ENCODE data around the gene BDNF. TPM values are rescaled to one million over a fixed set of nuclear protein-coding genes. Genes with fewer than 3 reads are reported as not detected.
"Not testable (repeated sequence)": the region's sequence is repeated elsewhere in the genome, so short reads cannot be mapped to it uniquely, and the experiment has no call there.

Gene BDNF
- total RNA-seq, 1 experiment from 2014 or later, result 2.8 TPM

- DNase-seq (ENCODE audit: low read depth), result not testable (repeated sequence)
These were observed 34.6 kb downstream of the BDNF start for GRCh38 chr11:27665508-27666101.

- no peak for DNase-seq (ENCODE audit: low read depth)
These were observed 36.9 kb downstream of the BDNF start for GRCh38 chr11:27663326-27663725.

GRCh38 chr11:27660171-27660570 lies 40.1 kb downstream of the BDNF start:
- DNase-seq (ENCODE audit: low read depth), result no peak

GRCh38 chr11:27658535-27659236 lies 41.6 kb downstream of the BDNF start:
- no peak for DNase-seq (ENCODE audit: low read depth)

GRCh38 chr11:27656806-27657483 lies 43.3 kb downstream of the BDNF start:
- no peak for DNase-seq (ENCODE audit: low read depth)

- DNase-seq (ENCODE audit: low read depth), result no peak
These were observed 43.9 kb downstream of the BDNF start for GRCh38 chr11:27656320-27656719.

GRCh38 chr11:27653990-27654758 lies 46.1 kb downstream of the BDNF start:
- DNase-seq (ENCODE audit: low read depth), result no peak

- DNase-seq (ENCODE audit: low read depth), result no peak
These were observed 48.5 kb downstream of the BDNF start for GRCh38 chr11:27651711-27652110.

GRCh38 chr11:27650988-27651387 lies 49.3 kb downstream of the BDNF start:
- no peak for DNase-seq (ENCODE audit: low read depth)

- no peak for DNase-seq (ENCODE audit: low read depth)
These were observed 50.5 kb downstream of the BDNF start for GRCh38 chr11:27649800-27650199.

- no peak for DNase-seq (ENCODE audit: low read depth)
These were observed 51.4 kb downstream of the BDNF start for GRCh38 chr11:27648840-27649239.

- no peak for DNase-seq (ENCODE audit: low read depth)
These were observed 54.0 kb downstream of the BDNF start for GRCh38 chr11:27646051-27646818.

GRCh38 chr11:27642954-27643353 lies 57.3 kb downstream of the BDNF start:
- no peak for DNase-seq (ENCODE audit: low read depth)

GRCh38 chr11:27640954-27641353 lies 59.3 kb downstream of the BDNF start:
- no peak for DNase-seq (ENCODE audit: low read depth)

- DNase-seq (ENCODE audit: low read depth), result no peak
These were observed 64.7 kb downstream of the BDNF start for GRCh38 chr11:27635567-27636037.

- not testable (repeated sequence) for DNase-seq (ENCODE audit: low read depth)
These were observed 65.5 kb downstream of the BDNF start for GRCh38 chr11:27634776-27635175.

GRCh38 chr11:27634282-27634681 lies 66.0 kb downstream of the BDNF start:
- DNase-seq (ENCODE audit: low read depth), result not testable (repeated sequence)

GRCh38 chr11:27629023-27629422 lies 71.2 kb downstream of the BDNF start:
- DNase-seq (ENCODE audit: low read depth), result not testable (repeated sequence)

GRCh38 chr11:27627979-27628378 lies 72.3 kb downstream of the BDNF start:
- no peak for DNase-seq (ENCODE audit: low read depth)

GRCh38 chr11:27626938-27627586 lies 73.2 kb downstream of the BDNF start:
- DNase-seq (ENCODE audit: low read depth), result no peak

Measured in LHCN-M2 (cell line).